ENCODE data around the gene GP1BB.

Gene GP1BB

DNA sequence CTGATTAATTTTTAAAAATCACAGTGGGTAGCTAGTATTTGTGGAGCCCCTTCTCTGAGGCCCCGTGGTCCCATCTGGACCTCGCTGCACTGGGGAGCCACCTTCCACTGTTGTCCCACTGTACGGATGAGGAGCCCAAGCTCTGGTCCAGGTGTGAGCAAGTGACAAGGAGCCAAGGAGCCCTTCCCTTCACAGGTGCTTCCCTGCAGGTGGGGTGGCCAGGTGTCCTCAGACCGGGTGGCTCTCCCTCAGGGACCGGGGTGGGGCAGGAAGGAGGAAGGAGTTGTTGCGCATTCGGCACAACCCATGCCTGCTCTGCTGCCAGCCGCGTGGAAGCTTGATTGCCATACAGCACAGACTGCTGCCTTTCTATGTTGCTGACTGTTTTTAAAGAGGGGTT, 19.5 kb upstream of the GP1BB start:
- Histone ChIP-seq H2AFZ (ENCODE audit: insufficient read depth, low read length, poor library complexity) (no peak overlapping the region), H4K12ac (ENCODE audit: low read depth, low read length) (no peak overlapping the region), H3K23ac (ENCODE audit: low read length) (no peak overlapping the region), H3K36me3 (ENCODE audit: control insufficient read depth in 1 of 2, insufficient read depth in 2 of 2, low read length in 2 of 2) (no peaks in the 10 kb centered on the region), H3K9me3 (ENCODE audit: insufficient read depth, low read depth, low read length) (peaks cover 2% of the 10 kb centered on the region), H3K4me2 (ENCODE audit: low read length) (no peak overlapping the region), H3K27me3 (ENCODE audit: insufficient read depth, low read length) (no peaks in the 10 kb centered on the region), H3K9ac (ENCODE audit: low read length) (no peak overlapping the region), H3K14ac (ENCODE audit: low read length) (no peak overlapping the region), H3K4me3 (ENCODE audit: low read depth, low read length) (no peak overlapping the region), H2BK5ac (ENCODE audit: low read depth, low read length, poor library complexity) (no peak overlapping the region), H3K27ac (ENCODE audit: low read depth, low read length) (no peak overlapping the region), H3K79me2 (ENCODE audit: control insufficient read depth, insufficient read depth, low read length, poor library complexity) (no peaks in the 10 kb centered on the region), H4K91ac (ENCODE audit: low read depth, low read length) (no peak overlapping the region), H3K4me1 (ENCODE audit: control insufficient read depth in 1 of 2, insufficient read depth in 2 of 2, low read length in 2 of 2) (peaks cover 0 to 2% of the 10 kb centered on the region in 2 experiments), H3K4ac (ENCODE audit: low read depth, low read length) (no peak overlapping the region), H3K18ac (ENCODE audit: low read length) (no peak overlapping the region), H3K79me1 (ENCODE audit: low read length) (no peaks in the 10 kb centered on the region), H4K8ac (ENCODE audit: low read depth, low read length) (no peak overlapping the region), H2BK12ac (ENCODE audit: low read length) (no peak overlapping the region), H2BK120ac (ENCODE audit: insufficient read depth, low read length, poor library complexity) (no peak overlapping the region), H2AK5ac (ENCODE audit: low read length) (no peak overlapping the region)
- WGBS (ENCODE audit: extremely low coverage, insufficient coverage, insufficient read length) = no CpG with 5 or more reads among the region's 9 CpGs
- DNase-seq = no peak

DNA sequence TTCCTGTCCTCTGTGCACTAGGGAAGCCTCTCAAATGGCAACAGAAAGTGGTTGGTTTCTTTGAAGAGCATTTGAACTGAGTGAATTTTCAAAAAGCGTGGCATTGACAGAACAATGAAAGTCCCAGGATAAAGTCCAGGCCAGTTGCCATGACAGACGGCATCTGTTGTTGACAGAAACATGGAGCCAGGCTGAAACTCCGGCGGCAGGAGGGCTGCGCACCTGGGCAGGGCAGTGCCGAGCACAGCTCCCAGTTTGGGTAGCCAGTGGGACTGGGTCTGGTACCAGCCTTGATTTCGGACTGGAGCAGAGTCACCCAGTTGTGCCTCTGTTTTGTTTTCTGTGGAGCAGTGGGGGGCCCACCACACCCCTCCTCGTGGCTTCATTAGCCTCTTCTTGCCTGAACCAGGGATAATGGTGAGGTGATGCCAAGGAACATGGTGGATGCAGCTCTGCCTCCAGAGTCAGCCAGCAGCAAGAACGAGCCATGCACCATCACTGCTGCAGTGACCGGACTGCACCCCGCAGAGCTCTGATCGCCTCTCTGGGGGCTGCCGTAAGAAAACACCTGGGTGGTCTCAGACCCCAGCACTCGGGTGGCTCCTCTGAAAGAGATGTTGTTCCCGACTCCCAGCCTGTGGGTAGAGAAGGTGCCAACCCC, 18.9 kb upstream of the GP1BB start:
- peaks cover 2% of the 10 kb centered on the region for H3K9me3 ChIP-seq (ENCODE audit: insufficient read depth, low read depth, low read length)
- H3K4me1 ChIP-seq (ENCODE audit: control insufficient read depth in 1 of 2, insufficient read depth in 2 of 2, low read length in 2 of 2) = peaks cover 0 to 2% of the 10 kb centered on the region in 2 experiments
- no peak overlapping the region for H2BK12ac ChIP-seq (ENCODE audit: low read length)
- H4K8ac ChIP-seq (ENCODE audit: low read depth, low read length) = no peak overlapping the region
- no peak overlapping the region for H3K4me2 ChIP-seq (ENCODE audit: low read length)
- no peak overlapping the region for H3K4ac ChIP-seq (ENCODE audit: low read depth, low read length)
- no peaks in the 10 kb centered on the region for H3K79me2 ChIP-seq (ENCODE audit: control insufficient read depth, insufficient read depth, low read length, poor library complexity)
- no peak overlapping the region for H3K18ac ChIP-seq (ENCODE audit: low read length)
- H2AFZ ChIP-seq (ENCODE audit: insufficient read depth, low read length, poor library complexity) = no peak overlapping the region
- H2BK5ac ChIP-seq (ENCODE audit: low read depth, low read length, poor library complexity) = no peak overlapping the region
- H3K23ac ChIP-seq (ENCODE audit: low read length) = no peak overlapping the region
- no peak for DNase-seq
- H3K14ac ChIP-seq (ENCODE audit: low read length) = no peak overlapping the region
- H3K36me3 ChIP-seq (ENCODE audit: control insufficient read depth in 1 of 2, insufficient read depth in 2 of 2, low read length in 2 of 2) = no peaks in the 10 kb centered on the region
- no peak overlapping the region for H2AK5ac ChIP-seq (ENCODE audit: low read length)
- no peak overlapping the region for H3K27ac ChIP-seq (ENCODE audit: low read depth, low read length)
- no peak overlapping the region for H2BK120ac ChIP-seq (ENCODE audit: insufficient read depth, low read length, poor library complexity)
- H3K79me1 ChIP-seq (ENCODE audit: low read length) = no peaks in the 10 kb centered on the region
- WGBS (ENCODE audit: extremely low coverage, insufficient coverage, insufficient read length) = no CpG with 5 or more reads among the region's 15 CpGs
- H4K91ac ChIP-seq (ENCODE audit: low read depth, low read length) = no peak overlapping the region
- no peaks in the 10 kb centered on the region for H3K27me3 ChIP-seq (ENCODE audit: insufficient read depth, low read length)
- H4K12ac ChIP-seq (ENCODE audit: low read depth, low read length) = no peak overlapping the region
- H3K4me3 ChIP-seq (ENCODE audit: low read depth, low read length) = peak overlapping the region; percentile 13
- no peak overlapping the region for H3K9ac ChIP-seq (ENCODE audit: low read length)

DNA sequence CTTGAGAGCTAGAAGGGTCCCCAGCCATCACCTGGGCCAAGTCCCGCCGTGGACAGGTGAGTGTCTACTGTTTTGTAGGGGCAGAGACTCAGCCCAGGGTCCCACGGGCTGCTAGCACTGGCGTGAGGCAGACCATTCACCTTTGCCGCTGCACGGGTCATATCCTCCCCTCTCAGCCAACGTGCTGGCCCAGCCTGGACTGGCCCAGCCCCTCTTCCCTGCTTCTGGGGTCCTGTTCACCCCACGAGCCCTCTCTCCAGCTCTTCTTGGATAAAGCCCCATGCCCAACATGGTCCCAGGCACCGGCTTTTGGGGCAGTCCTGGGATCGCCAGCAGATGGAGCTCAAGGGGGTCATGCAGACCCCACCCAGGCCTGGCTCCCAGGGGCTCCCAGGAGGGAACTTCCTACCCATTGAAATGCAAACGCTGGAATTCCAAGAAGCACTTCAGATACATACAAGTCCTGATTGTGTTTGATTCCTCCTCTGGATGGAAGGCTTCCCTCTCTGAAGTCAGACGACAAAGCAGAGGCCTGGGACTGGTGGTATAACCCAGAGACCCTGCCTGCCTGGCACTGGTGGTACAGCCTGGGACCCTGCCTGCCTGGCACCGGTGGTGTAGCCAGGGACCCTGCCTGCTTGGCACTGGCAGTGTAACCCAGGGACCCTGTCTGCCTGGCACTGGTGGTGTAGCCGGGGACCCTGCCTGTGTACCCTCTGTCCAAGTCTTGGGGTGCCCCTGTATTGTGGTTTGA, 18.0 kb upstream of the GP1BB start:
- H3K14ac ChIP-seq (ENCODE audit: low read length) = no peak overlapping the region
- H3K4ac ChIP-seq (ENCODE audit: low read depth, low read length) = no peak overlapping the region
- H3K18ac ChIP-seq (ENCODE audit: low read length) = no peak overlapping the region
- H2BK12ac ChIP-seq (ENCODE audit: low read length) = no peak overlapping the region
- no peaks in the 10 kb centered on the region for H3K27me3 ChIP-seq (ENCODE audit: insufficient read depth, low read length)
- no peak overlapping the region for H2AFZ ChIP-seq (ENCODE audit: insufficient read depth, low read length, poor library complexity)
- H4K91ac ChIP-seq (ENCODE audit: low read depth, low read length) = no peak overlapping the region
- H3K79me2 ChIP-seq (ENCODE audit: control insufficient read depth, insufficient read depth, low read length, poor library complexity) = no peaks in the 10 kb centered on the region
- peaks cover 2% of the 10 kb centered on the region for H3K9me3 ChIP-seq (ENCODE audit: insufficient read depth, low read depth, low read length)
- H3K27ac ChIP-seq (ENCODE audit: low read depth, low read length) = no peak overlapping the region
- no peak for DNase-seq
- H4K12ac ChIP-seq (ENCODE audit: low read depth, low read length) = no peak overlapping the region
- H2BK120ac ChIP-seq (ENCODE audit: insufficient read depth, low read length, poor library complexity) = no peak overlapping the region
- H3K4me1 ChIP-seq (ENCODE audit: control insufficient read depth in 1 of 2, insufficient read depth in 2 of 2, low read length in 2 of 2) = peaks cover 0 to 2% of the 10 kb centered on the region in 2 experiments
- no peak overlapping the region for H3K9ac ChIP-seq (ENCODE audit: low read length)
- no peaks in the 10 kb centered on the region for H3K36me3 ChIP-seq (ENCODE audit: control insufficient read depth in 1 of 2, insufficient read depth in 2 of 2, low read length in 2 of 2)
- no peak overlapping the region for H3K4me2 ChIP-seq (ENCODE audit: low read length)
- no peak overlapping the region for H2BK5ac ChIP-seq (ENCODE audit: low read depth, low read length, poor library complexity)
- H3K79me1 ChIP-seq (ENCODE audit: low read length) = no peaks in the 10 kb centered on the region
- no peak overlapping the region for H4K8ac ChIP-seq (ENCODE audit: low read depth, low read length)
- H3K23ac ChIP-seq (ENCODE audit: low read length) = no peak overlapping the region
- no CpG with 5 or more reads among the region's 14 CpGs for WGBS (ENCODE audit: extremely low coverage, insufficient coverage, insufficient read length)
- H2AK5ac ChIP-seq (ENCODE audit: low read length) = no peak overlapping the region
- no peak overlapping the region for H3K4me3 ChIP-seq (ENCODE audit: low read depth, low read length)

DNA sequence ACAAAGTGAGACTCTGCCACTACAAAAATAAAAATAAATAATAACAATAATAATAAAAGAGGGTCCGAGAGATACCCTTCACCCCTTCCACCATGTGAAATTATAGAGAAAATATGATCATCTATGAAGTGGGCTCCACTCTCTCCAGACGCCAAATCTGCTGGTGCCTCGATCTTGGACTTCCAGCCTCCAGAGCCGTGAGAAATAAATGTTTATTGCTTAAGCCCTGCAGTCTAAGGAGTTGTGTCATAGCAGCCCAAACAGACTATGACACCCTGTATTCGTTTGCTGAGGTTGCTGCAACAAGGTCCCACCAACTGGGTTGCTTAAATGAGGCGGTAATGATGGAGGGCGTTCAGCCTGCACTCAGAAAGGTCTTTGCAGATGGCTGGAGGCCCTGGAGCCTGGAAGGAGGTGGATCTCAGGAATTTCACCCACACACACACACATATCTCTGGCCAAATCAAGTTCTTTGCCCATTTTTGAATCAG, 16.6 kb upstream of the GP1BB start:
- Histone ChIP-seq H3K4me2 (ENCODE audit: low read length) (no peak overlapping the region), H3K27ac (ENCODE audit: low read depth, low read length) (no peak overlapping the region), H4K12ac (ENCODE audit: low read depth, low read length) (no peak overlapping the region), H4K91ac (ENCODE audit: low read depth, low read length) (no peak overlapping the region), H3K79me2 (ENCODE audit: control insufficient read depth, insufficient read depth, low read length, poor library complexity) (no peaks in the 10 kb centered on the region), H3K18ac (ENCODE audit: low read length) (no peak overlapping the region), H3K14ac (ENCODE audit: low read length) (no peak overlapping the region), H3K4me1 (ENCODE audit: control insufficient read depth in 1 of 2, insufficient read depth in 2 of 2, low read length in 2 of 2) (peaks cover 0 to 2% of the 10 kb centered on the region in 2 experiments), H3K23ac (ENCODE audit: low read length) (no peak overlapping the region), H2BK12ac (ENCODE audit: low read length) (no peak overlapping the region), H3K4me3 (ENCODE audit: low read depth, low read length) (no peak overlapping the region), H2BK5ac (ENCODE audit: low read depth, low read length, poor library complexity) (no peak overlapping the region), H2BK120ac (ENCODE audit: insufficient read depth, low read length, poor library complexity) (no peak overlapping the region), H3K4ac (ENCODE audit: low read depth, low read length) (no peak overlapping the region), H2AK5ac (ENCODE audit: low read length) (no peak overlapping the region), H3K36me3 (ENCODE audit: control insufficient read depth in 1 of 2, insufficient read depth in 2 of 2, low read length in 2 of 2) (no peaks in the 10 kb centered on the region), H3K9me3 (ENCODE audit: insufficient read depth, low read depth, low read length) (peaks cover 2% of the 10 kb centered on the region), H3K9ac (ENCODE audit: low read length) (no peak overlapping the region), H3K27me3 (ENCODE audit: insufficient read depth, low read length) (peaks cover 2% of the 10 kb centered on the region), H2AFZ (ENCODE audit: insufficient read depth, low read length, poor library complexity) (no peak overlapping the region), H3K79me1 (ENCODE audit: low read length) (no peaks in the 10 kb centered on the region), H4K8ac (ENCODE audit: low read depth, low read length) (no peak overlapping the region)
- no CpG with 5 or more reads among the region's 7 CpGs for WGBS (ENCODE audit: extremely low coverage, insufficient coverage, insufficient read length)
- DNase-seq = peak; percentile 55 to 60
